Ectodermal cell (in vitro differentiated cells): ENCODE data around the gene LUZP1.

ENCODE experiments used
- H3K27ac ChIP-seq: 2 replicates; pipeline ENCODE4 v1.7.0; 2013; ENCODE audit warnings: mild to moderate bottlenecking, low read depth, low read length; ENCODE audit not compliant: insufficient read depth, poor library complexity, severe bottlenecking
- H3K27me3 ChIP-seq: 2 replicates; pipeline ENCODE4 v1.7.0; 2013; ENCODE audit warnings: mild to moderate bottlenecking, low read length; ENCODE audit not compliant: insufficient read depth, control insufficient read depth, poor library complexity, severe bottlenecking
- H3K36me3 ChIP-seq: one replicate; pipeline ENCODE4 v1.7.0; 2013; ENCODE audit warnings: low read length; ENCODE audit not compliant: control insufficient read depth, insufficient read depth
- H3K4me1 ChIP-seq: one replicate; pipeline ENCODE4 v1.7.0; 2013; ENCODE audit warnings: low read length; ENCODE audit not compliant: control insufficient read depth, insufficient read depth
- H3K4me3 ChIP-seq: 2 replicates; pipeline ENCODE4 v1.7.0; 2013; ENCODE audit warnings: low read depth, low read length, control low read depth; ENCODE audit not compliant: insufficient read depth
- H3K9me3 ChIP-seq: 2 replicates; pipeline ENCODE4 v1.7.0; 2013; ENCODE audit warnings: mild to moderate bottlenecking, low read length, moderate library complexity; ENCODE audit not compliant: control insufficient read depth
- WGBS, 2 experiments: methylation state at CpG; one replicate each; pipeline ENCODE4 v1.1.7; 2013; ENCODE audit warnings: missing lambda C conversion rate in 2 of 2; 5-methylcytosine and 5-hydroxymethylcytosine counted together

The LUZP1 gene

GRCh38 chr1:23103001-23103889 lies 65.4 kb downstream of the LUZP1 start:
- Histone ChIP-seq H3K27ac (no peak overlapping the region), H3K36me3 (no peaks in the 10 kb centered on the region), H3K9me3 (no peaks in the 10 kb centered on the region), H3K4me3 (no peak overlapping the region), H3K4me1 (peaks cover 10% of the 10 kb centered on the region), H3K27me3 (no peaks in the 10 kb centered on the region)
- 91 to 93% methylated on average over 9 to 10 of the region's 10 CpGs for WGBS, 2 experiments

- H3K4me1 ChIP-seq, result peaks cover 10% of the 10 kb centered on the region
- H3K27ac ChIP-seq, result no peak overlapping the region
- H3K4me3 ChIP-seq, result no peak overlapping the region
- WGBS, 2 experiments, result no CpG with 5 or more reads among the region's 1 CpG
- H3K27me3 ChIP-seq, result no peaks in the 10 kb centered on the region
- no peaks in the 10 kb centered on the region for H3K9me3 ChIP-seq
- no peaks in the 10 kb centered on the region for H3K36me3 ChIP-seq
Measured at GRCh38 chr1:23102289-23102688, 66.4 kb downstream of the LUZP1 start.

- no peaks in the 10 kb centered on the region for H3K27me3 ChIP-seq
- no peak overlapping the region for H3K4me3 ChIP-seq
- H3K9me3 ChIP-seq, result no peaks in the 10 kb centered on the region
- 93 to 100% methylated on average over 1 of the region's 2 CpGs for WGBS, 2 experiments
- H3K36me3 ChIP-seq, result no peaks in the 10 kb centered on the region
- no peak overlapping the region for H3K27ac ChIP-seq
- H3K4me1 ChIP-seq, result peaks cover 10% of the 10 kb centered on the region
Measured at GRCh38 chr1:23101887-23102286, 66.8 kb downstream of the LUZP1 start.

GRCh38 chr1:23101101-23101827 lies 67.4 kb downstream of the LUZP1 start:
- H3K4me1 ChIP-seq, result peaks cover 10% of the 10 kb centered on the region
- H3K4me3 ChIP-seq, result no peak overlapping the region
- no peaks in the 10 kb centered on the region for H3K9me3 ChIP-seq
- H3K27me3 ChIP-seq, result no peaks in the 10 kb centered on the region
- H3K36me3 ChIP-seq, result no peaks in the 10 kb centered on the region
- H3K27ac ChIP-seq, result no peak overlapping the region
- 87 to 89% methylated on average over 3 of the region's 3 CpGs for WGBS, 2 experiments

- H3K4me3 ChIP-seq, result no peak overlapping the region
- peaks cover 10% of the 10 kb centered on the region for H3K4me1 ChIP-seq
Measured at GRCh38 chr1:23100074-23100748, 68.4 kb downstream of the LUZP1 start.

GRCh38 chr1:23099171-23099536 lies 69.5 kb downstream of the LUZP1 start:
- H3K4me3 ChIP-seq, result no peak overlapping the region
- WGBS, 2 experiments, result no CpG with 5 or more reads among the region's 1 CpG
- no peak overlapping the region for H3K27ac ChIP-seq
- H3K9me3 ChIP-seq, result no peaks in the 10 kb centered on the region
- no peaks in the 10 kb centered on the region for H3K27me3 ChIP-seq
- peaks cover under 1% of the 10 kb centered on the region for H3K36me3 ChIP-seq
- peaks cover 10% of the 10 kb centered on the region for H3K4me1 ChIP-seq

More at GRCh38 chr1:23100074-23100748, 68.4 kb downstream of the LUZP1 start:
- no peak overlapping the region for H3K27ac ChIP-seq
- no peaks in the 10 kb centered on the region for H3K36me3 ChIP-seq
- no peaks in the 10 kb centered on the region for H3K27me3 ChIP-seq
- no peaks in the 10 kb centered on the region for H3K9me3 ChIP-seq
- WGBS, 2 experiments, result 82 to 90% methylated on average over 3 of the region's 3 CpGs

- H3K9me3 ChIP-seq, result no peaks in the 10 kb centered on the region
- peaks cover 10% of the 10 kb centered on the region for H3K4me1 ChIP-seq
- H3K27ac ChIP-seq, result no peak overlapping the region
- no peak overlapping the region for H3K4me3 ChIP-seq
- no peaks in the 10 kb centered on the region for H3K27me3 ChIP-seq
- WGBS, 2 experiments, result 67 to 69% methylated on average over 12 of the region's 12 CpGs
- peaks cover 6% of the 10 kb centered on the region for H3K36me3 ChIP-seq
Measured at GRCh38 chr1:23098463-23099170, 70.0 kb downstream of the LUZP1 start.

- peaks cover 10% of the 10 kb centered on the region for H3K4me1 ChIP-seq
- no peaks in the 10 kb centered on the region for H3K27me3 ChIP-seq
- H3K36me3 ChIP-seq, result peaks cover 12% of the 10 kb centered on the region
- H3K27ac ChIP-seq, result no peak overlapping the region
- H3K4me3 ChIP-seq, result no peak overlapping the region
- WGBS, 2 experiments, result 95 to 96% methylated on average over 6 of the region's 6 CpGs
- H3K9me3 ChIP-seq, result no peaks in the 10 kb centered on the region
Measured at GRCh38 chr1:23097316-23097715, 71.3 kb downstream of the LUZP1 start.

GRCh38 chr1:23092447-23092846 lies 76.2 kb downstream of the LUZP1 start:
- H3K27ac ChIP-seq, result no peak overlapping the region
- H3K9me3 ChIP-seq, result no peaks in the 10 kb centered on the region
- WGBS, 2 experiments, result 88% methylated on average over 12 of the region's 12 CpGs
- H3K4me3 ChIP-seq, result no peak overlapping the region
- no peaks in the 10 kb centered on the region for H3K4me1 ChIP-seq
- no peaks in the 10 kb centered on the region for H3K27me3 ChIP-seq
- H3K36me3 ChIP-seq, result peaks cover 35% of the 10 kb centered on the region
